Osteocyte (in vitro differentiated cells): ENCODE data around the gene PKN2. TPM values are rescaled to one million over a fixed set of nuclear protein-coding genes. Genes with fewer than 3 reads are reported as not detected.

Experiments used
- DNase-seq: peaks from one replicate; pipeline ENCODE4 v3.0.0; 2021; ENCODE audit warnings: mixed read lengths; ENCODE audit not compliant: unreplicated experiment; ENCODE audit errors: extremely low spot score
- H3K27ac Mint-ChIP-seq: one replicate; pipeline ENCODE4 v1.8.0; 2021; ENCODE audit warnings: mild to moderate bottlenecking, mixed read lengths; ENCODE audit not compliant: unreplicated experiment
- H3K27me3 Mint-ChIP-seq: one replicate; pipeline ENCODE4 v1.8.0; 2021; ENCODE audit warnings: mixed read lengths; ENCODE audit not compliant: unreplicated experiment
- H3K36me3 Mint-ChIP-seq: one replicate; pipeline ENCODE4 v1.8.0; 2021; ENCODE audit warnings: mixed read lengths; ENCODE audit not compliant: unreplicated experiment
- H3K4me1 Mint-ChIP-seq: one replicate; pipeline ENCODE4 v1.8.0; 2021; ENCODE audit warnings: mixed read lengths; ENCODE audit not compliant: unreplicated experiment
- H3K4me3 Mint-ChIP-seq: one replicate; pipeline ENCODE4 v1.8.0; 2021; ENCODE audit warnings: mild to moderate bottlenecking, moderate library complexity, mixed read lengths; ENCODE audit not compliant: unreplicated experiment
- H3K9me3 Mint-ChIP-seq: one replicate; pipeline ENCODE4 v1.8.0; 2021; ENCODE audit warnings: mixed read lengths; ENCODE audit not compliant: unreplicated experiment
- CTCF ChIP-seq: fragments of 200-600 bp; sonication (generic); IDR thresholded peaks from 2 replicates; pipeline ENCODE4 v1.5.0; 2021; ENCODE audit warnings: antibody characterized with exemption, mild to moderate bottlenecking, moderate library complexity
- total RNA-seq: library from RNA; stranded (reverse); gene quantifications from 2 replicates; pipeline ENCODE4 v1.2.1, GENCODE V29; 2021

Gene PKN2
- total RNA-seq, 1 donor from 2014 or later = 46.8 TPM

GRCh38 chr1:88650676-88651418 lies 33.2 kb upstream of the PKN2 start:
- Mint-ChIP-seq H3K27me3 (peaks cover 14% of the 10 kb centered on the region), H3K4me1 (no peaks in the 10 kb centered on the region), H3K36me3 (no peaks in the 10 kb centered on the region), H3K9me3 (no peaks in the 10 kb centered on the region), H3K27ac (no peak overlapping the region), H3K4me3 (no peak overlapping the region)
- no peak for DNase-seq
- TF ChIP-seq CTCF = no peak

GRCh38 chr1:88655140-88655539 lies 28.9 kb upstream of the PKN2 start:
- Mint-ChIP-seq H3K4me1 (no peaks in the 10 kb centered on the region), H3K4me3 (no peak overlapping the region), H3K27ac (no peak overlapping the region), H3K27me3 (peaks cover 7% of the 10 kb centered on the region), H3K36me3 (no peaks in the 10 kb centered on the region), H3K9me3 (no peaks in the 10 kb centered on the region)
- TF ChIP-seq CTCF = no peak
- DNase-seq = no peak

- no peak for DNase-seq
- no peak overlapping the region for H3K27ac Mint-ChIP-seq
- H3K9me3 Mint-ChIP-seq = no peaks in the 10 kb centered on the region
- peak; percentile 65 for TF ChIP-seq CTCF
- peaks cover 7% of the 10 kb centered on the region for H3K27me3 Mint-ChIP-seq
- H3K4me1 Mint-ChIP-seq = no peaks in the 10 kb centered on the region
- no peak overlapping the region for H3K4me3 Mint-ChIP-seq
- H3K36me3 Mint-ChIP-seq = no peaks in the 10 kb centered on the region
These were observed 28.3 kb upstream of the PKN2 start for GRCh38 chr1:88655685-88656299.

- Mint-ChIP-seq H3K36me3 (no peaks in the 10 kb centered on the region), H3K4me1 (no peaks in the 10 kb centered on the region), H3K27me3 (peaks cover 7% of the 10 kb centered on the region), H3K27ac (no peak overlapping the region), H3K9me3 (no peaks in the 10 kb centered on the region), H3K4me3 (no peak overlapping the region)
- TF ChIP-seq CTCF = no peak
- no peak for DNase-seq
These were observed 25.7 kb upstream of the PKN2 start for GRCh38 chr1:88658419-88658818.

GRCh38 chr1:88659552-88659951 lies 24.5 kb upstream of the PKN2 start:
- no peak overlapping the region for H3K4me3 Mint-ChIP-seq
- peaks cover 7% of the 10 kb centered on the region for H3K27me3 Mint-ChIP-seq
- H3K36me3 Mint-ChIP-seq = no peaks in the 10 kb centered on the region
- DNase-seq = no peak
- no peaks in the 10 kb centered on the region for H3K9me3 Mint-ChIP-seq
- no peak overlapping the region for H3K27ac Mint-ChIP-seq
- no peak for TF ChIP-seq CTCF
- H3K4me1 Mint-ChIP-seq = no peaks in the 10 kb centered on the region
